ENCODE results near the gene SP3.

DNA sequence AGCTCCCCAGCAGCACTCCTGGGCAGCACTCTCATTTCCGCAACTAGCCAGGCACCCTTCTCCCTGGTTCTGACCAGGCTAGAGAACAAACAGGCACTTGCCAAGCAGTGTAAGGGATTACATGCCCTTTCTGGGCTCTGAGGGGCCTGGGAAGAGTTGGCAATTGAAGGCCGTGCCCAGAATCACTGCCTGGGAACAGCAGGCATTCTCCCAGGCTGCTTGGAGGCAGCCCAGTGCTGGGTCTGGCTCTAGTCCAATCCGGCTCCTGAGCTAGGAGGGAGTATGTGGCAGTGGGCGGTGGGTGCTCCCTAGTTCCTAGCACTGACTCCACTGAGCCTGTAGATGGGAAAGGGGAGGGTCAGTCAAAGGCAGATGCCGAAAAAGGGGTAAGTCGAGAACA, 34.1 kb upstream of the SP3 start:
- TF ChIP-seq, protein P1, sequence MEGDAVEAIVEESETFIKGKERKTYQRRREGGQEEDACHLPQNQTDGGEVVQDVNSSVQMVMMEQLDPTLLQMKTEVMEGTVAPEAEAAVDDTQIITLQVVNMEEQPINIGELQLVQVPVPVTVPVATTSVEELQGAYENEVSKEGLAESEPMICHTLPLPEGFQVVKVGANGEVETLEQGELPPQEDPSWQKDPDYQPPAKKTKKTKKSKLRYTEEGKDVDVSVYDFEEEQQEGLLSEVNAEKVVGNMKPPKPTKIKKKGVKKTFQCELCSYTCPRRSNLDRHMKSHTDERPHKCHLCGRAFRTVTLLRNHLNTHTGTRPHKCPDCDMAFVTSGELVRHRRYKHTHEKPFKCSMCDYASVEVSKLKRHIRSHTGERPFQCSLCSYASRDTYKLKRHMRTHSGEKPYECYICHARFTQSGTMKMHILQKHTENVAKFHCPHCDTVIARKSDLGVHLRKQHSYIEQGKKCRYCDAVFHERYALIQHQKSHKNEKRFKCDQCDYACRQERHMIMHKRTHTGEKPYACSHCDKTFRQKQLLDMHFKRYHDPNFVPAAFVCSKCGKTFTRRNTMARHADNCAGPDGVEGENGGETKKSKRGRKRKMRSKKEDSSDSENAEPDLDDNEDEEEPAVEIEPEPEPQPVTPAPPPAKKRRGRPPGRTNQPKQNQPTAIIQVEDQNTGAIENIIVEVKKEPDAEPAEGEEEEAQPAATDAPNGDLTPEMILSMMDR (IDR thresholded peaks at IDR 0.05) = no peak
- TF ChIP-seq, protein P2, sequence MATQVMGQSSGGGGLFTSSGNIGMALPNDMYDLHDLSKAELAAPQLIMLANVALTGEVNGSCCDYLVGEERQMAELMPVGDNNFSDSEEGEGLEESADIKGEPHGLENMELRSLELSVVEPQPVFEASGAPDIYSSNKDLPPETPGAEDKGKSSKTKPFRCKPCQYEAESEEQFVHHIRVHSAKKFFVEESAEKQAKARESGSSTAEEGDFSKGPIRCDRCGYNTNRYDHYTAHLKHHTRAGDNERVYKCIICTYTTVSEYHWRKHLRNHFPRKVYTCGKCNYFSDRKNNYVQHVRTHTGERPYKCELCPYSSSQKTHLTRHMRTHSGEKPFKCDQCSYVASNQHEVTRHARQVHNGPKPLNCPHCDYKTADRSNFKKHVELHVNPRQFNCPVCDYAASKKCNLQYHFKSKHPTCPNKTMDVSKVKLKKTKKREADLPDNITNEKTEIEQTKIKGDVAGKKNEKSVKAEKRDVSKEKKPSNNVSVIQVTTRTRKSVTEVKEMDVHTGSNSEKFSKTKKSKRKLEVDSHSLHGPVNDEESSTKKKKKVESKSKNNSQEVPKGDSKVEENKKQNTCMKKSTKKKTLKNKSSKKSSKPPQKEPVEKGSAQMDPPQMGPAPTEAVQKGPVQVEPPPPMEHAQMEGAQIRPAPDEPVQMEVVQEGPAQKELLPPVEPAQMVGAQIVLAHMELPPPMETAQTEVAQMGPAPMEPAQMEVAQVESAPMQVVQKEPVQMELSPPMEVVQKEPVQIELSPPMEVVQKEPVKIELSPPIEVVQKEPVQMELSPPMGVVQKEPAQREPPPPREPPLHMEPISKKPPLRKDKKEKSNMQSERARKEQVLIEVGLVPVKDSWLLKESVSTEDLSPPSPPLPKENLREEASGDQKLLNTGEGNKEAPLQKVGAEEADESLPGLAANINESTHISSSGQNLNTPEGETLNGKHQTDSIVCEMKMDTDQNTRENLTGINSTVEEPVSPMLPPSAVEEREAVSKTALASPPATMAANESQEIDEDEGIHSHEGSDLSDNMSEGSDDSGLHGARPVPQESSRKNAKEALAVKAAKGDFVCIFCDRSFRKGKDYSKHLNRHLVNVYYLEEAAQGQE (IDR thresholded peaks at IDR 0.05; ENCODE audit: insufficient read depth in 1 of 2, low read depth in 2 of 2, low read length in 1 of 2) = no peak
- no peak for TF ChIP-seq TCF7L2 (IDR thresholded peaks at IDR 0.05; ENCODE audit: low read depth, low read length)
- TF ChIP-seq POLR2AphosphoS5 (IDR thresholded peaks at IDR 0.05; ENCODE audit: low read depth, low read length) = no peak
- no peak for TF ChIP-seq SIN3A (IDR thresholded peaks at IDR 0.05; ENCODE audit: borderline replicate concordance, insufficient read depth, low read depth, low read length)

All from Panc1 (cell line).